DMS 273 (cell line): Measurements from ENCODE around the gene GABRB3.

Experiments
- DNase-seq: peaks from one replicate; lab custom pipeline; 2025; ENCODE audit not compliant: unreplicated experiment; lab: John Stamatoyannopoulos, UW

GABRB3 gene

GRCh38 chr15:26632500-26632899 is 140.4 kb downstream of the GABRB3 start:
- DNase-seq, result no peak

- no peak for DNase-seq
These were observed 141.0 kb downstream of the GABRB3 start for GRCh38 chr15:26631894-26632293.

- DNase-seq, result no peak
These were observed 142.0 kb downstream of the GABRB3 start for GRCh38 chr15:26630857-26631256.

- DNase-seq, result no peak
These were observed 143.9 kb downstream of the GABRB3 start for GRCh38 chr15:26628879-26629529.

- DNase-seq, result no peak
These were observed 144.8 kb downstream of the GABRB3 start for GRCh38 chr15:26628071-26628470.

GRCh38 chr15:26624128-26624527 is 148.7 kb downstream of the GABRB3 start:
- DNase-seq, result no peak

GRCh38 chr15:26623071-26623470 is 149.8 kb downstream of the GABRB3 start:
- DNase-seq, result no peak

GRCh38 chr15:26621816-26622215 is 151.1 kb downstream of the GABRB3 start:
- no peak for DNase-seq

- no peak for DNase-seq
These were observed 152.1 kb downstream of the GABRB3 start for GRCh38 chr15:26620528-26621458.

GRCh38 chr15:26615927-26616302 is 157.0 kb downstream of the GABRB3 start:
- DNase-seq, result no peak

GRCh38 chr15:26615188-26615926 is 157.5 kb downstream of the GABRB3 start:
- no peak for DNase-seq

GRCh38 chr15:26614734-26615133 is 158.1 kb downstream of the GABRB3 start:
- no peak for DNase-seq

- DNase-seq, result no peak
These were observed 174.2 kb downstream of the GABRB3 start for GRCh38 chr15:26598704-26599103.

GRCh38 chr15:26595611-26596010 is 177.3 kb downstream of the GABRB3 start:
- DNase-seq, result no peak

GRCh38 chr15:26590676-26591075 is 182.2 kb downstream of the GABRB3 start:
- no peak for DNase-seq

GRCh38 chr15:26582840-26583239 is 190.0 kb downstream of the GABRB3 start:
- no peak for DNase-seq

GRCh38 chr15:26580943-26581342 is 191.9 kb downstream of the GABRB3 start:
- no peak for DNase-seq

- DNase-seq, result no peak
These were observed 200.1 kb downstream of the GABRB3 start for GRCh38 chr15:26572602-26573350.

GRCh38 chr15:26571346-26571745 is 201.5 kb downstream of the GABRB3 start:
- DNase-seq, result no peak

- DNase-seq, result no peak
These were observed 207.3 kb downstream of the GABRB3 start for GRCh38 chr15:26565542-26565941.

- DNase-seq, result no peak
These were observed 208.5 kb downstream of the GABRB3 start for GRCh38 chr15:26564361-26564760.
